ENCODE results near the gene GAD2.

The GAD2 gene

GRCh38 chr10:26216585-26217395 lies at the start of gene GAD2:
TSS of gene GAD2 (plus strand) at chr10:26216774. CDS start at chr10:26216810, 36 bp downstream.
- no peak for DNase-seq (ENCODE audit: low spot score)

DNA sequence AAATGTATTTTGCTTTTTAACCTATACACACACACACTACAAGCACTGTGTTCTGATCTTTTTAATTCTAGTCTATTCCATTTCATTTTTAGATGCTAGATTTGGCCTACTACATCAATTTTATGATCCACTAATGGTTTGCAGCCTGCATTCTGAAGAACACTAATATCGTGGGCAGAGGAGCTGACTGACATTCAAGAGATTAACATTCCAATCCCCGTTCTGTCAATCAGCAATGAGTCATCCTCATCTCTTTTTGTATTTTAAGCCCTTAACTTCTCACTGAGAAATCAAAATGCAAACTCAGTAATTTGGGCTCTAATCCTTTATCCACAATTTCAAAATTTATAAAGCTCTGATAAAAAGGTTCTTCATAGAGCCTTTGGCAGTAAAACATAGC lies 47.1 kb upstream of the GAD2 start:
- no peak for DNase-seq (ENCODE audit: low spot score)

- no peak for DNase-seq (ENCODE audit: low spot score)
These were observed 44.4 kb upstream of the GAD2 start for GRCh38 chr10:26172131-26172530.

GRCh38 chr10:26173837-26174236 lies 42.7 kb upstream of the GAD2 start:
- DNase-seq (ENCODE audit: low spot score) = no peak

GRCh38 chr10:26177341-26177740 lies 39.2 kb upstream of the GAD2 start:
- DNase-seq (ENCODE audit: low spot score) = no peak

DNA sequence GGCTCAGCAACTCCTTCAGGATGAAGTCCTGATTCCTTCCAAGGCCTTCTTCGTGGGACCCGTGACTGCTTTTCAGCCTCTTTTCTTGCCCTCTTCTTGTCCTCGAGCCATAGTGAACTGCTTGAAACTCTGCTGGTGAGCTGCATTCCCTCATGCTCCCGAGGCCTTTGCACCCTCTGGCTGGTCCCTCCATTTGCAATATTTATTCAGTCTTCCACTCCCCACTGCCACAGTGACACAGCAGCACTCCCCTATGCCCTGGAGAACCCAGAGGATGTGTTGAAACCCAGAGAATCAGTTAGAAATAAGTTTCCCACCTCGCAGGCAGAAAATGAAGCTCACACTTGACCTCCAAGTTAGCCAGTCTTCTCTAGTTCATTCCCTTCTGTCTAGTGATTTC lies 22.3 kb upstream of the GAD2 start:
- no peak for DNase-seq (ENCODE audit: low spot score)

- no peak for DNase-seq (ENCODE audit: low spot score)
These were observed 19.3 kb upstream of the GAD2 start for GRCh38 chr10:26197248-26197647.

DNA sequence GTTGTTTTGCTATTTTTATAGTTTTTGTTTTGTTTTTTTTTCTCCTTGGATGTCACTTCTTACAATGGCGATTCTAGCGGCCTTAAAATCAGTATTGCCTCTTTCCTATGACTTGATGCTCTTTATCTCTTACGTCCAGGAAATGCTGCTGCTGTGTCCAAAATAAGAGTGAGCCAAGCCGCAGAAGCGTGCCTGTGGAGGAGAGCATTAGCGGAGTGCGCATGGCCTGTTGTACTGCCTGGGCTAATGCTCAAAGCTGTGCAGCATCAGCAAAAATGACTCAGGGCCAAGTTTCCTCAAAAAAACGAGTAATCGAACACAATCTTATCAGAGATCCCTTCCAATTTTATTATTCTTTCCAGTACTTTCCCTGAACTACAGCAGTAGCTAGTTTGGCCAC lies 18.5 kb upstream of the GAD2 start:
- no peak for DNase-seq (ENCODE audit: low spot score)

GRCh38 chr10:26199841-26200240 lies 16.7 kb upstream of the GAD2 start:
- peak; percentile 5 for DNase-seq (ENCODE audit: low spot score)

- no peak for DNase-seq (ENCODE audit: low spot score)
These were observed 11.4 kb upstream of the GAD2 start for GRCh38 chr10:26205223-26205622.

- no peak for DNase-seq (ENCODE audit: low spot score)
These were observed 4.7 kb upstream of the GAD2 start for GRCh38 chr10:26211781-26212444.

DNA sequence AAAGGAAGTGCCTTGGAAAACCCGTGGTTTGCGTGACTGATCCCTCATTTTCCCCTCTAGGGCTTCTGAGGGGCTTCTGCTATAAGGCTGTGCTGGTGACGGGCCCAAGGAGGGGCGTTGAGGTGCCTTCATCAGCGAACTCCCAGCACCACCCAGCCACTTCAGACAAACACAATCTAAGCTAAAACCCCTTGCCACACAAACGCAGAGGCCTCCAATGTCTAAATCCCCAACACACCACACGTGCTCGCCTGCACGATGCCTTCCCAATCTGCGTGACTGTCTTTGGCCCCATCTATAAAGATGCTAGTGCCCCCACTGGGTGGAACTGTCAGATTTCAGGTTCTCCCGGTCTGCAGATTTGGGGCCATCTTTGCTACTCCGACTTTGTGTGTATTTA lies 4.1 kb upstream of the GAD2 start:
- DNase-seq (ENCODE audit: low spot score) = no peak

GRCh38 chr10:26213157-26213800 lies 3.3 kb upstream of the GAD2 start:
- no peak for DNase-seq (ENCODE audit: low spot score)

DNA sequence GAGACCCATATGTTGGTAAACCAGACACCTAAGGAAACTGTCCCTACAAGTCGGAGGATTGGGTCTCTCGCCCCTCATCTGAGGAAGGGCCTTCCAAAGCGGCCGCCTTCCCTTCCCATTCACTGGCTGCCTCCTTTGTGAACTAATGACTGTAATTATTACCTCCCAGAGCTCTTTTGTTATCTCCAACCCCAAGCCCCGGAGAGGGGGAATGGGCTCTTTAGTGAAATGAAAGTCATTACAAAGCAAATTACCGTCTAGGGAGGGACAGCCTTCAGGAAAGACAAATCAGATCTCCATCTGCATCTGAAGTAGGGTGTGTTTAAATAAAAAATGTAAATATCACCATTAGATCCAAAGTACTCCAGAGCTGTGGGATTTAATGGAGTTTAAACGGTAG lies 2.6 kb upstream of the GAD2 start:
- DNase-seq (ENCODE audit: low spot score) = no peak

- DNase-seq (ENCODE audit: low spot score) = no peak
These were observed 1.8 kb upstream of the GAD2 start for GRCh38 chr10:26214551-26215395.

GRCh38 chr10:26215396-26215934 lies 1.1 kb upstream of the GAD2 start:
- no peak for DNase-seq (ENCODE audit: low spot score)

DNA sequence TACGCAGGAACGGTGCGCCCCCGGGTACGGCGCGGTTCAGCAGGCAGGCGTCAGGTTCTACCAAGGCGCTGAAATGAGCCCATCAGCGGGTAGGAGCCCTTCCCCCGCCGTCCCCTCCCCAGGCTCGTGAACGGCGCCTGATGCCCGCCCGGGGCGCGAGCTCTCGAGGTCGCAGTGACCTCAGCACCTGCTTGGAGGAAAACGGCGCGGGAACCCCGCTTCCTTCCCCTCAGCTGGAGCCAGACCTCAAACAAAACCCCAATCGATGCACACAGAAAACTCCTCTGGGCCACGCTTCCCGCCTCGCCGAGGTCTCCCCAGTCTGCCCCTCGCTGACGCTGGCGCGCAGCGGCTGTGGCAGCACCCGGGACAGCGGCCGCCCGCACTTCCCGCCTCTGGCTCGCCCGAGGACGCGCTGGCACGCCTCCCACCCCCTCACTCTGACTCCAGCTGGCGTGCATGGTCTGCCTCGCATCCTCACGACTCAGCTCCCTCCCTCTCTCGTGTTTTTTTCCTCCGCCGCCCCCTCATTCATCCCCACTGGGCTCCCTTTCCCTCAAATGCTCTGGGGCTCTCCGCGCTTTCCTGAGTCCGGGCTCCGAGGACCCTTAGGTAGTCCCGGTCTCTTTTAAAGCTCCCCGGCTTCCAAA lies 514 bp upstream of the GAD2 start:
- no peak for DNase-seq (ENCODE audit: low spot score)

GRCh38 chr10:26217396-26218086 lies 967 bp downstream of the GAD2 start:
- DNase-seq (ENCODE audit: low spot score) = no peak

DNA sequence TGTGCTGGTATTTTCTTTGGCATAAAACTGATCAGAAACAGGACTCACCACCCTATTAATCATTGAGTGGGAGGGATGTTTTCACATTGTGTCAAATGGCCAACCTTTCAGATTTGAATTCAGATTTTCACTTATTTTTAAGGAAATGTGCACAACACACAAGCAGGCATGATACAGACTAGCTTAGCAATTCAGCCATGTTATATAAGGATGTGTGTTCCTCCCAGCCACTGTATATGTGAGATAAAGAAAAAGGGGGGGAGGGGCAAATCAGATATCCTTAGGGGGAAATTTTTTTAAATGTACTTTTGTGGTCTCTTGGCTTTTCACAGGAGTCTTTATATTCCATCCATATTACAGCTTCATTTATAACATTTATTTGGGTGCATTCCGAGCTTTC lies 3.1 kb downstream of the GAD2 start:
- no peak for DNase-seq (ENCODE audit: low spot score)

- DNase-seq (ENCODE audit: low spot score) = no peak
These were observed 4.3 kb downstream of the GAD2 start for GRCh38 chr10:26220901-26221300.

- no peak for DNase-seq (ENCODE audit: low spot score)
These were observed 5.0 kb downstream of the GAD2 start for GRCh38 chr10:26221541-26221940.

All from SW480 (cell line).